CD4-positive, CD25-positive, alpha-beta regulatory T cell (primary cell): ENCODE results near the gene STK36. TPM values are rescaled to one million over a fixed set of nuclear protein-coding genes. Genes with fewer than 3 reads are reported as not detected.

Experiments used
- ATAC-seq, 2 donors: fragments of 150-1000 bp; cut with Tn5 transposase; one replicate each; pipeline ENCODE4 v1.10.0; 2021; ENCODE audit warnings: low read depth in 2 of 2, moderate number of reproducible peaks in 2 of 2, moderate library complexity in 1 of 2
- DNase-seq, 3 donors: peaks; one replicate each; pipeline versions ENCODE4 v3.0.0 to v3.0.0-alpha.2; 2012 to 2022; ENCODE audit warnings: mixed read lengths in 1 of 3
- H3K27ac ChIP-seq: one replicate; pipeline ENCODE4 v1.7.0; 2013; ENCODE audit warnings: mild to moderate bottlenecking, low read length; ENCODE audit not compliant: insufficient read depth, poor library complexity, severe bottlenecking
- H3K27me3 ChIP-seq: one replicate; pipeline ENCODE4 v1.7.0; 2013; ENCODE audit warnings: low read length; ENCODE audit not compliant: control insufficient read depth, insufficient read depth
- H3K36me3 ChIP-seq: one replicate; pipeline ENCODE4 v1.7.0; 2013; ENCODE audit warnings: mild to moderate bottlenecking, low read length, moderate library complexity; ENCODE audit not compliant: control insufficient read depth, insufficient read depth
- H3K4me1 ChIP-seq: 2 replicates; pipeline ENCODE4 v1.7.0; 2013; ENCODE audit warnings: mild to moderate bottlenecking, low read length; ENCODE audit not compliant: insufficient read depth, control insufficient read depth, poor library complexity, severe bottlenecking
- H3K4me3 ChIP-seq: one replicate; pipeline ENCODE4 v1.7.0; 2013; ENCODE audit warnings: low read depth, mild to moderate bottlenecking, low read length, moderate library complexity
- H3K9me3 ChIP-seq, 2 experiments: 1 replicate in 1 of 2; 2 replicates in 1 of 2; pipeline ENCODE4 v1.7.0; 2013; ENCODE audit warnings: low read length in 2 of 2, mild to moderate bottlenecking in 1 of 2, moderate library complexity in 1 of 2; ENCODE audit not compliant: control insufficient read depth in 2 of 2
- H3K27ac Mint-ChIP-seq, 3 donors: one replicate each; pipeline ENCODE4 v1.8.0; 2020 to 2022; ENCODE audit warnings: mild to moderate bottlenecking in 3 of 3, mixed read lengths in 3 of 3, moderate library complexity in 2 of 3
- H3K27me3 Mint-ChIP-seq: one replicate; pipeline ENCODE4 v1.8.0; 2022; ENCODE audit warnings: mild to moderate bottlenecking, mixed read lengths
- H3K36me3 Mint-ChIP-seq: one replicate; pipeline ENCODE4 v1.8.0; 2020; ENCODE audit warnings: mixed read lengths
- H3K4me1 Mint-ChIP-seq, 4 donors: one replicate each; pipeline ENCODE4 v1.8.0; 2020 to 2022; ENCODE audit warnings: mixed read lengths in 4 of 4, mild to moderate bottlenecking in 1 of 4
- H3K4me3 Mint-ChIP-seq, 4 donors: one replicate each; pipeline ENCODE4 v1.8.0; 2020 to 2022; ENCODE audit warnings: mild to moderate bottlenecking in 4 of 4, mixed read lengths in 4 of 4, moderate library complexity in 3 of 4
- H3K9me3 Mint-ChIP-seq, 7 donors: one replicate each; pipeline ENCODE4 v1.8.0; 2020 to 2022; ENCODE audit warnings: mixed read lengths in 7 of 7, mild to moderate bottlenecking in 3 of 7, moderate library complexity in 2 of 7
- polyA plus RNA-seq, 4 donors: library from polyadenylated mRNA; unstranded; fragments of 300-500 nt; fragmentation: Illumina TruSeq; gene quantifications; one replicate each; pipeline ENCODE4 v1.2.3, GENCODE V29; 2021
- total RNA-seq: library from RNA; stranded (reverse); gene quantifications from one replicate; pipeline ENCODE4 v1.2.3, GENCODE V29; 2022

The STK36 gene
- total and polyA plus RNA-seq, 5 donors from 2014 or later: 1.8 to 10.5 (median 2.7) TPM

DNA sequence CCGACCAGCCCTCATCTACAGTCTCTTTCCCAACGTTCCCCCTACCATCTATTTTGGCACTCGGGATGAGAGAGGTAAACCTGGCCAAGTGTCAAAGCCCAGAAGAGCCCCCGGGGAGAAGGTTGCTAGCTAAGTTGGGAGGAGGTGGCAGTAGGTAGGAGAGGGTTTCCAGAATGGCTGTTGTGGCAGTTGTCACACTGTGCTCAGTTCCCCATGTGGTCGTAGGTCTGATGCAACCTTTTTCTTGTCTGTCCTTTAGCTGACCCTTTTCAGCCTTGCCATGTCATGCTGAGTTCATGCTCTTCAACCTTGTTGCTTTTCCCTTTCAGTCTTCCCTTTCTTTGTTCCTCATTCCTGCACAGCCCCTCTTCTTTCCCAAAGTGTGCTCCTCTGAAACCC lies 73.3 kb downstream of the STK36 start:
- no peak overlapping the region for H3K27ac Mint-ChIP-seq
- peaks cover 0 to 5% (median 4%) of the 10 kb centered on the region in 4 donors for H3K4me1 Mint-ChIP-seq
- H3K36me3 Mint-ChIP-seq: peaks cover 66% of the 10 kb centered on the region

DNA sequence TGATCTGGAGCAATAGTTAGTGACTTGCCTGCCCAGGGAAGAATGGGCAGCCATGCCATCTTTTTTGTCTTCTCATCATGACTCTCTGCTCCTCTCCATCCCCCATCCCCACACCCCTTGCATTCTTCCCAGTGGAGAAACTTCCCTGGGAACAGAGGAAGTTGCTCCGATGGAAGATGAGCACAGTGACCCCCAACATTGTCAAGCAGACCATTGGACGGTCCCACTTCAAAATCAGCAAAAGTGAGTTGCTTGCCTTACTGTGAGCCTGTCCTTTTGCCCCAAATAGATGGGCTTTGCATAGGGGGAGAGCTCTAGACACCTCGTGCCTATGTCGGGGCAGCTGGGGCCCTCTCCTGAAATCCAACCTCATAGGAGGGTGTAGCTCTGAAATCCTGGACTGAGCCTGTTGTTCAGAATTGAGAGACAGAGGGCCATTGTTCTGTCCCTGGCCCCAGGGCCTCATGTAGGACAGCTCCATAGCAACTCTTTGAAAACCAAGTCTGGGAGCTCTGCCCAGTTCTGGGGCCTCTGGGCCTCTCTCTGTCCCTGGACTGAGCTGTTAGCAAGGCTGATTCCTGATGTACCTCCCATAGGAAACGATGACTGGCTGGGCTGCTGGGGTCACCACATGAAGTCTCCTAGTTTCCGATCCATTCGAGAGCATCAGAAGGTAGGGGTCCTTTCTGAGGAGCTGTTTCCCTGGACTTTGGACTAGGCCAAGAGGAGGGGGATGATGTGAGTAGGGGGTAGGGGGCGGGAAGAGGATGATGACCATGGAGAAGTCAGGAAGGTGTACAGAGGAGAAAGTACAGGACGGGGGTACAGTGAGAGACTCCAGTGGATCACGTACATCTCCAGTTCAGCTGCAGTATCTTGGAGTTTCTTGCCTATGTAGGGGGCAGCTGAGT lies 73.9 kb downstream of the STK36 start:
- no peaks in the 10 kb centered on the region for H3K4me1 ChIP-seq
- H3K4me3 ChIP-seq: no peak overlapping the region
- no peaks in the 10 kb centered on the region for H3K9me3 ChIP-seq
- H3K4me1 Mint-ChIP-seq: peaks cover 0 to 5% (median 4%) of the 10 kb centered on the region in 4 donors
- DNase-seq: no peak
- no peak overlapping the region for H3K27ac Mint-ChIP-seq
- H3K27ac ChIP-seq: no peak overlapping the region
- peaks cover 67% of the 10 kb centered on the region for H3K36me3 Mint-ChIP-seq
- H3K9me3 Mint-ChIP-seq: no peaks in the 10 kb centered on the region
- H3K27me3 Mint-ChIP-seq: no peaks in the 10 kb centered on the region
- no peak overlapping the region for H3K4me3 Mint-ChIP-seq
- ATAC-seq: no peak
- peaks cover 43% of the 10 kb centered on the region for H3K36me3 ChIP-seq
- H3K27me3 ChIP-seq: no peaks in the 10 kb centered on the region

More for the DNA sequence above, 73.3 kb downstream of the STK36 start:
- H3K27ac ChIP-seq: no peak overlapping the region
- H3K4me3 ChIP-seq: no peak overlapping the region
- H3K9me3 ChIP-seq: no peaks in the 10 kb centered on the region
- DNase-seq: no peak
- no peak for ATAC-seq
- H3K27me3 Mint-ChIP-seq: no peaks in the 10 kb centered on the region
- no peak overlapping the region for H3K4me3 Mint-ChIP-seq
- H3K27me3 ChIP-seq: no peaks in the 10 kb centered on the region
- H3K36me3 ChIP-seq: peaks cover 40% of the 10 kb centered on the region
- no peaks in the 10 kb centered on the region for H3K9me3 Mint-ChIP-seq
- no peaks in the 10 kb centered on the region for H3K4me1 ChIP-seq

DNA sequence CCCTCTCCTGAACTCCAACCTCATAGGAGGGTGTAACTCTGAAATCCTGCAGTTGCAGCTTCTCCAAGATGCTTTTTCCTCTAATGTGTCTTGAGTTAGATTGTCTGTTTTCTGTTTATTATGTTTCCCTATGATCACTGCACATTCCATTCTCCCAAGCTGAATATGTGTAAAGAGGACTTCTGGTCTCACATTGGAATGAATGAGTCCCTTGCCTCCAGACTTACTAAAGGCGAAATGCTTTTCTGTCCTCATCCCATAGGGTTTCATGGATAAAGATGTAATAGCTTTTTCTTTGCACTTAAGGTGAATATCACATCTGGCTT lies 74.5 kb downstream of the STK36 start:
- Histone ChIP-seq H3K4me1 (no peaks in the 10 kb centered on the region), H3K36me3 (peaks cover 46% of the 10 kb centered on the region), H3K27me3 (no peaks in the 10 kb centered on the region), H3K27ac (no peak overlapping the region), H3K9me3 (no peaks in the 10 kb centered on the region), H3K4me3 (no peak overlapping the region)
- Mint-ChIP-seq H3K4me1 (peaks cover 0 to 5% (median 4%) of the 10 kb centered on the region in 4 donors), H3K4me3 (no peak overlapping the region), H3K27ac (no peak overlapping the region), H3K36me3 (peaks cover 69% of the 10 kb centered on the region), H3K9me3 (no peaks in the 10 kb centered on the region), H3K27me3 (no peaks in the 10 kb centered on the region)
- ATAC-seq: no peak
- DNase-seq: no peak

DNA sequence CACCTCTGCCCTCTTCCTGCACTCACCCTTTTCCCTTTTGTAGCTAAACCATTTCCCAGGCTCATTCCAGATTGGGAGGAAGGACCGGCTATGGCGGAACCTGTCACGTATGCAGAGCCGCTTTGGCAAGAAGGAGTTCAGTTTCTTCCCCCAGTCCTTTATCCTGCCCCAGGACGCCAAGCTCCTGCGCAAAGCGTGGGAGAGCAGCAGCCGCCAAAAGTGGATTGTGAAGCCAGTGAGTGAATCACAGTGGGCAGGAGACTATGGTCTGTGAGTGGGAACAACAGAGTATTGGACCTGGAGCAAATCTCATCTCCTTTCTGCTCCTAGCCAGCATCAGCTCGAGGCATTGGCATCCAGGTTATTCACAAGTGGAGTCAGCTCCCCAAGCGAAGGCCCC lies 75.1 kb downstream of the STK36 start:
- no peaks in the 10 kb centered on the region for H3K9me3 Mint-ChIP-seq
- Histone ChIP-seq H3K9me3 (no peaks in the 10 kb centered on the region), H3K4me3 (no peak overlapping the region), H3K4me1 (no peaks in the 10 kb centered on the region), H3K27ac (no peak overlapping the region), H3K36me3 (peaks cover 49% of the 10 kb centered on the region), H3K27me3 (no peaks in the 10 kb centered on the region)
- no peak overlapping the region for H3K4me3 Mint-ChIP-seq
- H3K36me3 Mint-ChIP-seq: peaks cover 69% of the 10 kb centered on the region
- H3K27me3 Mint-ChIP-seq: no peaks in the 10 kb centered on the region
- peaks cover 0 to 5% (median 4%) of the 10 kb centered on the region in 4 donors for H3K4me1 Mint-ChIP-seq
- no peak for ATAC-seq
- DNase-seq: no peak
- no peak overlapping the region for H3K27ac Mint-ChIP-seq

DNA sequence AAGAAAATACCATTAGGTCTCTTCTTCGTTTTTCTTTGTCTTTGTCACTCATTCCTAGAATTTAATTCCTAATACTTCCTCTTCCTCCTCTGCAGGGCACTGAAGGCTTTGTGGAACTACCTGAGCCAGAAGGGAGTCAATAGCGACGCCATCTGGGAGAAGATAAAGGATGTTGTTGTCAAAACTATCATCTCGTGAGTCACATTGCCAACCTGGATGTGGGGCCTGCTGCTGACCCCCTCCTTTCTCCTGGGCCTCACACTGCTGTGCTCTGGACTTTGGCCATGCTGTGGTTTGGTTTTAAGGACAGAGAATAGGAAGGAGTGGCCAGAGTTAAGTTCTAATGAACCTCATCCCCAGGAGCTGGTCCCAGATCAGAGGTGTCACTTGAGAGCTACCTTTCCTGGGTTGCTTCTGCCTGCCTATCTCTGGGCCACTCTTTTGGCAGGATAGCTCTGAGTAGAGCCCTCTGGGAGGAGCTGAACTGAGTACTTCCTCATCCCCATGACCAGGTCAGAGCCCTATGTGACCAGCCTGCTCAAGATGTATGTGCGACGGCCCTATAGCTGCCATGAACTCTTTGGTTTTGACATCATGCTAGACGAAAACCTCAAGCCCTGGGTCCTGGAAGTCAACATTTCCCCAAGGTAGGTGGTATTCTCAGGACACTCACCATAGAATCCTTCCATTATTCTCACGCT lies 77.0 kb downstream of the STK36 start:
- Mint-ChIP-seq H3K4me1 (peaks cover 0 to 5% (median 2%) of the 10 kb centered on the region in 4 donors), H3K27ac (peak overlapping the region in 1 of 3 donors; percentile 35), H3K9me3 (no peaks in the 10 kb centered on the region), H3K27me3 (no peaks in the 10 kb centered on the region), H3K4me3 (no peak overlapping the region), H3K36me3 (peaks cover 77% of the 10 kb centered on the region)
- Histone ChIP-seq H3K4me3 (no peak overlapping the region), H3K27me3 (no peaks in the 10 kb centered on the region), H3K36me3 (peaks cover 68% of the 10 kb centered on the region), H3K9me3 (no peaks in the 10 kb centered on the region), H3K27ac (no peak overlapping the region), H3K4me1 (no peaks in the 10 kb centered on the region)
- no peak for ATAC-seq
- DNase-seq: no peak

Other genes with a start within 250 kb of the STK36 start
- 30.7 TPM for gene USP37, start 103.7 kb upstream of the STK36 start, total RNA-seq
- 10 to 100 TPM in 3 of 4 donors, 1 to 10 TPM in 1; 9.9 to 12.0 (median 11.7) TPM for gene USP37, start 103.7 kb upstream of the STK36 start, polyA plus RNA-seq
- 61.0 TPM for gene CNOT9, start 103.2 kb upstream of the STK36 start, total RNA-seq
- 10 to 100 TPM; 15.1 to 27.0 (median 22.3) TPM for gene CNOT9, start 103.2 kb upstream of the STK36 start, polyA plus RNA-seq
- gene PLCD4, start 64.2 kb upstream of the STK36 start, total RNA-seq: 0.12 TPM
- under 1 TPM in 2 of 4 donors, not detected in 2; 0.16 to 0.54 TPM for gene PLCD4, start 64.2 kb upstream of the STK36 start, polyA plus RNA-seq
- 48.8 TPM for gene ZNF142, start 12.5 kb upstream of the STK36 start, total RNA-seq
- 1 to 10 TPM; 5.6 to 8.7 (median 6.4) TPM for gene ZNF142, start 12.5 kb upstream of the STK36 start, polyA plus RNA-seq
- 25.3 TPM for gene BCS1L, start 12.4 kb upstream of the STK36 start, total RNA-seq
- 10 to 100 TPM; 11.7 to 15.3 (median 14.3) TPM for gene BCS1L, start 12.4 kb upstream of the STK36 start, polyA plus RNA-seq
- 19.5 TPM for gene RNF25, start 84 bp upstream of the STK36 start, total RNA-seq
- 10 to 100 TPM; 20.0 to 25.6 (median 22.7) TPM for gene RNF25, start 84 bp upstream of the STK36 start, polyA plus RNA-seq
- gene TTLL4, start 38.7 kb downstream of the STK36 start, total RNA-seq: 19.0 TPM
- 1 to 10 TPM; 4.1 to 6.7 (median 4.8) TPM for gene TTLL4, start 38.7 kb downstream of the STK36 start, polyA plus RNA-seq
- not detected for gene CYP27A1, start 110.1 kb downstream of the STK36 start, total RNA-seq
- gene CYP27A1, start 110.1 kb downstream of the STK36 start, polyA plus RNA-seq: under 1 TPM in 1 of 4 donors, not detected in 3; 0.13 TPM
- gene PRKAG3, start 159.7 kb downstream of the STK36 start, total RNA-seq: not detected
- gene PRKAG3, start 159.7 kb downstream of the STK36 start, polyA plus RNA-seq: not detected
- gene WNT6, start 187.7 kb downstream of the STK36 start, total RNA-seq: not detected
- not detected for gene WNT6, start 187.7 kb downstream of the STK36 start, polyA plus RNA-seq
- gene WNT10A, start 208.8 kb downstream of the STK36 start, total RNA-seq: 10.8 TPM
- gene WNT10A, start 208.8 kb downstream of the STK36 start, polyA plus RNA-seq: 10 to 100 TPM in 1 of 4 donors, 1 to 10 TPM in 3; 6.3 to 11.0 (median 8.8) TPM